HepG2 (cell line): ENCODE data around the gene SOX12. TPM values are rescaled to one million over a fixed set of nuclear protein-coding genes. Genes with fewer than 3 reads are reported as not detected.

Source experiments
- CEBPB ChIP-seq: IDR thresholded peaks from 2 replicates; pipeline ENCODE4 v1.6.1; 2011; ENCODE audit warnings: low read depth, low read length, improper control_type of control experiment, borderline replicate concordance
- CREM ChIP-seq, 2 experiments: sonication (generic) in 1 of 2; formaldehyde crosslinking in 1 of 2; IDR thresholded peaks; 2 replicates each; pipeline versions ENCODE4 v1.4.0 to v1.6.1; 2016 to 2020; ENCODE audit warnings: antibody characterized with exemption in 1 of 2, mild to moderate bottlenecking in 1 of 2, missing genetic modification reagents in 1 of 2
- E2F5 ChIP-seq: sonication (generic); formaldehyde crosslinking; conservative IDR thresholded peaks from 2 replicates; pipeline ENCODE4 v1.4.0; 2020; ENCODE audit warnings: missing genetic modification reagents
- HDAC1 ChIP-seq: sonication (generic); formaldehyde crosslinking; IDR thresholded peaks from 2 replicates; pipeline ENCODE4 v1.5.1; 2020; ENCODE audit warnings: mild to moderate bottlenecking, missing genetic modification reagents
- HNF1A ChIP-seq, 2 experiments: sonication (generic) in 1 of 2; formaldehyde crosslinking in 1 of 2; IDR thresholded peaks; 2 replicates each; pipeline versions ENCODE4 v1.4.0 to v1.6.1; 2016 to 2020; ENCODE audit warnings: borderline replicate concordance in 1 of 2, low read depth in 1 of 2, mild to moderate bottlenecking in 1 of 2, missing genetic modification reagents in 1 of 2
- ISL2 ChIP-seq: sonication (generic); formaldehyde crosslinking; IDR thresholded peaks from 2 replicates; pipeline ENCODE4 v1.5.0; 2020; ENCODE audit warnings: missing genetic modification reagents
- NFATC3 ChIP-seq: sonication (generic); formaldehyde crosslinking; IDR thresholded peaks from 2 replicates; pipeline ENCODE4 v1.5.1; 2020; ENCODE audit warnings: mild to moderate bottlenecking, missing genetic modification reagents
- NR3C1 ChIP-seq: sonication (generic); formaldehyde crosslinking; IDR thresholded peaks from 2 replicates; pipeline ENCODE4 v1.4.0; 2020; ENCODE audit warnings: missing genetic modification reagents
- USF2 ChIP-seq, 2 experiments: sonication (generic) in 1 of 2; formaldehyde crosslinking in 1 of 2; IDR thresholded peaks; 2 replicates each; pipeline versions ENCODE4 v1.5.1 to v1.6.1; 2011 to 2020; ENCODE audit warnings: borderline replicate concordance in 1 of 2, low read depth in 1 of 2, low read length in 1 of 2, mild to moderate bottlenecking in 1 of 2, missing genetic modification reagents in 1 of 2, moderate library complexity in 1 of 2
- ZBTB7B ChIP-seq: sonication (generic); formaldehyde crosslinking; IDR thresholded peaks from 2 replicates; pipeline ENCODE4 v1.4.0; 2020; ENCODE audit warnings: missing genetic modification reagents
- ZNF17 ChIP-seq: sonication (generic); formaldehyde crosslinking; IDR thresholded peaks from 2 replicates; pipeline ENCODE4 v1.5.0; 2020; ENCODE audit warnings: mild to moderate bottlenecking, missing genetic modification reagents
- ZNF251 ChIP-seq: sonication (generic); formaldehyde crosslinking; IDR thresholded peaks from 2 replicates; pipeline ENCODE4 v1.9.0; 2021; ENCODE audit warnings: mild to moderate bottlenecking, missing genetic modification reagents
- ZNF44 ChIP-seq: sonication (generic); formaldehyde crosslinking; IDR thresholded peaks from 2 replicates; pipeline ENCODE4 v1.5.1; 2020; ENCODE audit warnings: mild to moderate bottlenecking, missing genetic modification reagents
- ZNF512B ChIP-seq: sonication (generic); formaldehyde crosslinking; IDR thresholded peaks from 2 replicates; pipeline ENCODE4 v1.5.1; 2020; ENCODE audit warnings: missing genetic modification reagents, mild to moderate bottlenecking, borderline replicate concordance
- ZNF660 ChIP-seq: sonication (generic); formaldehyde crosslinking; IDR thresholded peaks from 2 replicates; pipeline ENCODE4 v1.5.1; 2020; ENCODE audit warnings: mild to moderate bottlenecking, low read depth, missing genetic modification reagents, borderline replicate concordance
- polyA plus RNA-seq, 8 experiments: library from polyadenylated mRNA; depleted of rRNA in 3 of 8; stranded (reverse) in 7 of 8; unstranded in 1 of 8; fragments of >200 nt; fragmentation: Illumina TruSeq in 4 of 8; extraction: Trizol in 4 of 8; gene quantifications; 2 replicates each; pipeline versions ENCODE4 v1.2.1 to v1.2.3, GENCODE V29; 2011 to 2016; ENCODE audit warnings: low read depth in 4 of 8, missing spikeins in 1 of 8, mixed read lengths in 1 of 8; ENCODE audit not compliant: insufficient read depth in 1 of 8
- total RNA-seq, 5 experiments: library from RNA; depleted of rRNA; stranded (reverse); fragments of >200 nt; fragmentation: Illumina TruSeq; extraction: Trizol; gene quantifications; 2 replicates each; pipeline ENCODE4 v1.2.3, GENCODE V29; 2016; ENCODE audit warnings: low read depth in 1 of 5

Gene SOX12
- total and polyA plus RNA-seq, 2 of the 13 experiments (the other 11 are each of a cell fraction or from before 2014, with no cell fraction given): 10.0 to 18.7 TPM

- peak; percentile 84; the same call in 1 of the 2 replicates for TF ChIP-seq ZNF251 (CRISPR knock-in tag)
- TF ChIP-seq ZNF660: no peak
- TF ChIP-seq ZNF17 (CRISPR knock-in tag): 0 out of 2 replicates have a peak, but pooled peaks have one; percentile 92
- peak; percentile 99 for TF ChIP-seq CEBPB
- peak; percentile 19; the same call in 1 of the 2 replicates for TF ChIP-seq HNF1A (IDR thresholded peaks at IDR 0.05; ENCODE audit: low read depth)
- TF ChIP-seq HNF1A (CRISPR knock-in tag; IDR thresholded peaks at IDR 0.05; ENCODE audit: borderline replicate concordance): no peak; the same call in 1 of the 2 replicates
- TF ChIP-seq ZNF44: peak; percentile 99
- TF ChIP-seq NFATC3 (CRISPR knock-in tag): peak; percentile 99
- TF ChIP-seq USF2 (IDR thresholded peaks at IDR 0.05; ENCODE audit: low read depth, low read length): peak; percentile 45; the same call in 1 of the 2 replicates
- peak; percentile 83 for TF ChIP-seq USF2 (CRISPR knock-in tag; IDR thresholded peaks at IDR 0.05; ENCODE audit: borderline replicate concordance)
- TF ChIP-seq ZNF512B (CRISPR knock-in tag): peak; percentile 88; the same call in 1 of the 2 replicates
- peak; percentile 95 for TF ChIP-seq ZBTB7B
- peak; percentile 99 for TF ChIP-seq HDAC1 (CRISPR knock-in tag)
- TF ChIP-seq ISL2: peak; percentile 95
- TF ChIP-seq E2F5: peak; percentile 93
- peak; percentile 75 for TF ChIP-seq CREM (IDR thresholded peaks at IDR 0.05)
- 0 out of 2 replicates have a peak, but pooled peaks have one; percentile 14 for TF ChIP-seq CREM (CRISPR knock-in tag; IDR thresholded peaks at IDR 0.05)
- TF ChIP-seq NR3C1 (CRISPR knock-in tag): no peak
These were observed 28.0 kb upstream of the SOX12 start, which contains the start of gene ZCCHC3 (continued) for GRCh38 chr20:297098-297924.
